GM21447 (cell line): Measurements from ENCODE around the gene LILRA2.
"Not testable (repeated sequence)": the region's sequence is repeated elsewhere in the genome, so short reads cannot be mapped to it uniquely, and the experiment has no call there.

Experiments
- ATAC-seq: cut with Tn5 transposase; IDR thresholded peaks from one replicate; pipeline ENCODE4 v1.9.1; 2021; ENCODE audit not compliant: unreplicated experiment

The LILRA2 gene

GRCh38 chr19:54608205-54608604, 34.6 kb downstream of the LILRA2 start:
- no peak for ATAC-seq

- no peak for ATAC-seq
These were observed 35.2 kb downstream of the LILRA2 start for GRCh38 chr19:54608792-54609191.

- ATAC-seq, result no peak
These were observed 35.8 kb downstream of the LILRA2 start for GRCh38 chr19:54609356-54609791.

- no peak for ATAC-seq
These were observed 38.8 kb downstream of the LILRA2 start for GRCh38 chr19:54612428-54612827.

GRCh38 chr19:54614726-54615125, 41.1 kb downstream of the LILRA2 start:
- no peak for ATAC-seq

- no peak for ATAC-seq
These were observed 42.5 kb downstream of the LILRA2 start for GRCh38 chr19:54616057-54616456.

- ATAC-seq, result peak; percentile 84
These were observed 43.4 kb downstream of the LILRA2 start for GRCh38 chr19:54616821-54617560.

GRCh38 chr19:54620464-54620863, 46.9 kb downstream of the LILRA2 start:
- no peak for ATAC-seq

GRCh38 chr19:54622431-54622830, 48.8 kb downstream of the LILRA2 start:
- no peak for ATAC-seq

GRCh38 chr19:54624234-54624633, 50.6 kb downstream of the LILRA2 start:
- ATAC-seq, result not testable (repeated sequence)

- ATAC-seq, result peak; percentile 48
These were observed 51.5 kb downstream of the LILRA2 start for GRCh38 chr19:54624934-54625730.

GRCh38 chr19:54626757-54627156, 53.2 kb downstream of the LILRA2 start:
- ATAC-seq, result no peak

GRCh38 chr19:54627912-54628311, 54.3 kb downstream of the LILRA2 start:
- not testable (repeated sequence) for ATAC-seq

- not testable (repeated sequence) for ATAC-seq
These were observed 56.7 kb downstream of the LILRA2 start, which contains the start of gene LILRB1 for GRCh38 chr19:54630262-54630661. TSS of gene LILRB1 (plus strand) at chr19:54630484. CDS start at chr19:54631074, 590 bp downstream.

- ATAC-seq, result no peak
These were observed 57.2 kb downstream of the LILRA2 start for GRCh38 chr19:54630782-54631181.

- ATAC-seq, result not testable (repeated sequence)
These were observed 58.1 kb downstream of the LILRA2 start for GRCh38 chr19:54631489-54632337.

GRCh38 chr19:54632517-54632916, 58.9 kb downstream of the LILRA2 start:
- ATAC-seq, result not testable (repeated sequence)

GRCh38 chr19:54633401-54633800, 59.8 kb downstream of the LILRA2 start:
- ATAC-seq, result no peak

- ATAC-seq, result not testable (repeated sequence)
These were observed 62.5 kb downstream of the LILRA2 start for GRCh38 chr19:54636081-54636480.

- no peak for ATAC-seq
These were observed 65.1 kb downstream of the LILRA2 start for GRCh38 chr19:54638683-54639082.
